GM21529 (cell line): ENCODE data around the gene EPHA7.

Experiments used
- ATAC-seq: cut with Tn5 transposase; IDR thresholded peaks from one replicate; pipeline ENCODE4 v1.9.1; 2021; ENCODE audit not compliant: unreplicated experiment

Gene EPHA7

DNA sequence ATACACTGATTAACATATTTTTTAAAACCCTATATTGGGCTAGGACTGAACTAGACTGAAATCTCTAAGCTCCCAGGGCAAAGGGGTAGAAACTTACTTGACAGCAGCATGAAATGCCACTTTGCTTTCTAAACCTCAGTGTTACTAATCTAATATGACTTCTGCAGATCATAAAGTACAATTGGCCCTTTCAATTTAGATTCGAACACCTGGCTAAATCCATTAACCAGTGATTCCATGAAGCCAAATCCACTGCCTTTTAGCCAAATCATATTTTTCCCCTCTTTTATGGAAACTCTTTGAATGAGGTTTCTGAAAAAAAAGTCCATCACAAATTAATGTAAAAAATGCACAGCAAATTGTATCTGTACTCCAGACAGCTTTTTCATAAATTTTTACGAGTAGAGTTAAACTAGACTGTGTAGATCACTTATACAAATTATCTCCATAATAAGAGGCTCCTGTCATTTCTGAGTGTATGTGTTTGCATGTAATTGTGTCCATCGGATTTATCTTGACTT lies 25.7 kb downstream of the EPHA7 start:
- no peak for ATAC-seq

- ATAC-seq = no peak
Observed at GRCh38 chr6:93392797-93393196, 26.6 kb downstream of the EPHA7 start.

DNA sequence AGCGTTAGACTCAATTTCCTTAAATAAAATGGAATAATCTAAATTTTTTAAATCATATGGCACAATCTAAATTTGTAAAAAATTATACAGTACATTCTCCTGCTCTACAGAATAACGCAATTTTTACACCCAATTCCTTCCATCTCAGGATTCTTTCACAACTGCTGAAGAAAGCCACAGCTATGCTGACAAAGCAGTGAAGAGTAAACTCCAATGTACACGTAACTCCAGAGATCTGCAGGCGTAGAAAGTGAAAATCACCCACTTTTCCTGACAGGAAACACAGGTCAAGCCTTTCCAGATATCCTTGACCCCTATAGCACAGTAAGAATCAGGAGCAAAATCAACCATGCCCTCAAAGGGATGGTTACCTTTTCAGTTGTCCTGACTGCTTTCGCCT lies 27.4 kb downstream of the EPHA7 start:
- no peak for ATAC-seq

DNA sequence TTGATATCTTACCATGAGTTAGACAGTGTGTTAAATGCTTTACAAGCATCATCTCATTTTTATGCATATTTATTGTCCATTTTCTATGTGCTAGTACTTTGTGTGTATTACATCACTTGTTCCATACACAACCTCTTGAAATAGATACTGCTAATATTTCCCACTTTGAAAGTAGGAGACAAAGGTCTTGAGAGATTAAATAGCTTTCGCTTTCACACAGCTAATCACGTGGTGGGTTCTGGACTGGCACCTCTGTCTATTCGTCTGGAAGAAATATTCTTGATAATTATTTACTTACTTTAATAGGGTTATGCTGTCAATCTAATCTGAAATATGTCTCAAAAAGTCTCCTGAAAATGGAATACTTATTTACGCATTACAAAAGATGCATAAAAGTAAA lies 30.2 kb downstream of the EPHA7 start:
- no peak for ATAC-seq

- ATAC-seq = no peak
Observed at GRCh38 chr6:93388070-93388469, 31.3 kb downstream of the EPHA7 start.

DNA sequence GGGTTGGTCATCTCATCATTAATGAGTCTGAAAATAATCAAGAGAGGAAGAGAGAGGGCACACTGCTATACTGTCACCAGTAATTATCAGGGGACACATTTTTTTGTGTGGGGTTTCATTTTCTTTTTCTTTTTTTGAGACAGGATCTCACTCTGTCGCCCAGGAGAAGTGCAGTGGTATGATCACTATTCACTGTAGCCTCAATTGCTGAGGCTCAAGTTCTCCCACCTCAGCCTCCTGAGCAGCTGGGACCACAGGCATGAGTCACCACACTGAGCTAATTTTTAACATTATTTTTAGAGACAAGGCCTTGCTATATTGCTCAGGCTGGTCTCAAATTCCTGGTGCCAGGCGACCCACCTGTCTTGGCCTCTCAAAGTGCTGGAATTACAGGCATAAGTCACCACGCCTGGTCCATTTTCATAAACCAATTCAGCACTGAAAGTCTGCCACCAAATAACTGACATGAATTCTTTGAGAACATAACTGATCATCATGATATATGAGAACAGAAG lies 43.3 kb downstream of the EPHA7 start:
- ATAC-seq = no peak

- no peak for ATAC-seq
Observed at GRCh38 chr6:93373445-93373844, 45.9 kb downstream of the EPHA7 start.

DNA sequence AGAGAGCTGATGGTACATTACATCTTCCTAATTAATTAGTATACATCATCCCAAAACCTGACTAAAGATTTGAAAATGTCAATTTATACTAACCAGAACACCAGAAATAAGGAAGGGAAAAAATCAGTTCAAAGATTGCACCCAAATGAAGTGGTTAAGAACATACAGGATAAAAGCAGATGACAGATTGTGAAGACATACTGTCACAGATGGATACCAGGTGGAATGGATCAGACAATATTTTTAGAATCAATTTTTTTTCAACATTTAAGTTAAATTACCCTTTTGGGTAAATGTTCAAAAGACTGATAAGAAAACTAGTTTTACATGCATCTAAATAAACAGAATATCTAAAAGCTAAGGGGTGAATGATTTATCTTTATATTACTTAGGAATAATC lies 47.6 kb downstream of the EPHA7 start:
- no peak for ATAC-seq

DNA sequence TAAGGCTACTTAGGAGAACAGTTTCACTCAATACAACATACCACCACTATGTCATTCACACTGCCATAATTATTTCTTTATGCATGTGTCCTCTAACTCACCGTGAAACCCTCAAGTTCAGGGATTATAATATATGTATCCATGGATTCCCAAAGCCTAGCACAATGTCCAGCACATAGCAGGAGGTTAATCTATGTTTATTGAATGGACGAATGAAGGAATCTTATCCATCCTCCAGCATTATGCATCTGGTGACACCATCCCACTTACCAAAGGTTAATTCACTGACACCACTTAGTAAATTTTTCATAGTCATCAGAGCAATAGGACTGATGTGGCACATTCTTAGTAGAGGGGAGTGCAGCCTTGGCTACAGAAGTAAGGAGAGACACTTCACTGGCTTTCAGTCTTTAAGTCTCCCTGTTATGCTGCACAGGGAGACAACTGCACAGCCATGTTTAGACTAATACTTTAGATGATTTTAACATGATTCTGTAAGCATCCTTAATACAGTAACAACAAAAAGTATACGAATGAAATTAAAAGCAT lies 49.7 kb downstream of the EPHA7 start:
- ATAC-seq = no peak

- no peak for ATAC-seq
Observed at GRCh38 chr6:93366506-93366905, 52.9 kb downstream of the EPHA7 start.

GRCh38 chr6:93365445-93365844 lies 53.9 kb downstream of the EPHA7 start:
- ATAC-seq = no peak

DNA sequence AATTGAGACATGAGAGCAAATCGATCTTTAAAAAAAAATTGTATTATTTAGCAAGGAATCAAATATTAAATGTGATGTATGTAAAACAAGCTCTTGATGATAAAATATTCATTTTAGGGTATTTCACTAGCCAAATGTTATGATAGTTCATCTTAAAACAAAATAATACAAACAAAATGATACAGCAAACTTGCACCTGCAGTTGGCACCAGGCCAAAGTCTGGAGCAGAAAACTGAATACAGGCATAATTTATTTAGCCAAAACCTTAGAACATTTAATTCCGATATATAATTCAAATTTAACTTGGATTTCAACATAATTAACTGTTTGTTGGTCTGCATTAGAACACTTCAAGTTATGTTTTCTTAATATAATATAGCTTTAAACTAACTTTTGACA lies 60.9 kb downstream of the EPHA7 start:
- ATAC-seq = no peak

- ATAC-seq = no peak
Observed at GRCh38 chr6:93352604-93353003, 66.8 kb downstream of the EPHA7 start.

- no peak for ATAC-seq
Observed at GRCh38 chr6:93351222-93351621, 68.1 kb downstream of the EPHA7 start.

GRCh38 chr6:93350774-93351173 lies 68.6 kb downstream of the EPHA7 start:
- no peak for ATAC-seq

- ATAC-seq = no peak
Observed at GRCh38 chr6:93344333-93344835, 75.0 kb downstream of the EPHA7 start.

DNA sequence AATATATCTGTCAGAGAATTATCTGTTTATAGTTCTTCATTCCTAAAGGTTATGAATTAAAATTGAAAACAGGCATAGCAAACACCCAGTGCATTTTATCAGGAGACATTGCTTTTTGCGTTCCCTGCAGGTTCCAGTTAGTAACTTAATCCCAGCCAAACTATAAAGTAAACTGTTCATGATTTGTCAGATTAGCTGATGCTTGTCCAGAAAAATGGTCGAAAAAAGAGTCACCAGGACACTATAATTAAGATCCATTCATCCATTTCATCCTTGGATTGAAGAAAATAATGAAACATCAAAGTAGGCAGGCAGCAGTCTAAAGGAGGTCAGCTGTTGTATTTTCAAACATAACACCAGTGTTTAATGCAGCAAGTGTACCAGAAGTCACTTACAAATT lies 75.9 kb downstream of the EPHA7 start:
- ATAC-seq = no peak

GRCh38 chr6:93341900-93342613 lies 77.3 kb downstream of the EPHA7 start:
- no peak for ATAC-seq

DNA sequence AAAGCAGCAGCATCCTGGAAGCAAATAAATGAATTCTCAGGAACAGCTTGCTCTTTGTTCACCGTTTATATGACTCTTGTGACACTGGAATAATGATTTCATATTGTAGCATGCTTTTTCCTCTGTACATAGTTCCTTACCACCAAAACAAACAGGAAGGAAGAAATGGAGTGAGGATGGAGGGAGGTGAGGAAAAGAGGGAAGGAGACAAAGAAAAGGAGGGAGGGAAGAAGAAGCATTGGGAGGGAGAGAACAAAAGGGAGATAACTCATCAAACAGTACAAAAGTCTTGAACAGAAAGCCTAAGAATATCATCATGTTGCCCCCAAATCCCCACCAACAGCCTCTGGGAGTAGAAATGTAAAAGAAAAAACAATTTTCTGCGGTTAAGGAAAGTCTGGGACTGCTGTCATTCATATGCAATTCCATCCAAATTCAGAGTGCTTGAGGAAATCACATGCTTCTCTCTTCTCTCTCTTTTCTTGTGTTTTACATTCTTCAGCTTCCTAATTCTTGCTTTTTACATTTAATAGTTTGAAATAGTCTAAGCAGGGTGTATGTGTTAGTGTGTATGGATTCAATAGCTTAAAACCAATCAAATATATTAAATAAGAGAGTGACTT lies 81.5 kb downstream of the EPHA7 start:
- ATAC-seq = no peak

GRCh38 chr6:93337014-93337413 lies 82.3 kb downstream of the EPHA7 start:
- no peak for ATAC-seq

GRCh38 chr6:93329301-93330000 lies 89.9 kb downstream of the EPHA7 start:
- no peak for ATAC-seq
